ENCODE data around the gene UTRN. TPM values are rescaled to one million over a fixed set of nuclear protein-coding genes. Genes with fewer than 3 reads are reported as not detected.

The UTRN gene
- total RNA-seq, 2 experiments from 2014 or later: 35.3 to 39.9 TPM

GRCh38 chr6:144285548-144285797 lies 338 bp downstream of the UTRN start:
- peaks cover 12% of the 10 kb centered on the region for H3K4me1 Mint-ChIP-seq (ENCODE audit: low read depth)
- DNase-seq: no peak
- peak overlapping the region; percentile 86 for H3K4me3 Mint-ChIP-seq
- CTCF ChIA-PET: interaction anchor here (1.3 to 1.4 kb wide), 2 partner anchors 184 to 196 kb away, joined by 4 to 8 read pairs; no protein-coding TSS in a partner anchor
- no peaks in the 10 kb centered on the region for H3K9me3 Mint-ChIP-seq
- H3K27me3 Mint-ChIP-seq (ENCODE audit: low read depth): peaks cover 21% of the 10 kb centered on the region
- no peaks in the 10 kb centered on the region for H3K36me3 Mint-ChIP-seq (ENCODE audit: low read depth)
- intact Hi-C loops (cut with micrococcal nuclease): loop anchor here (1.0 to 2.0 kb wide), 9 partner anchors 37 to 190 kb away; partner anchors contain the start of gene SF3B5
- no peak overlapping the region for H3K27ac Mint-ChIP-seq

- H3K4me3 Mint-ChIP-seq: peak overlapping the region; percentile 86
- DNase-seq: peak; percentile 23
- H3K4me1 Mint-ChIP-seq (ENCODE audit: low read depth): peaks cover 12% of the 10 kb centered on the region
- H3K36me3 Mint-ChIP-seq (ENCODE audit: low read depth): no peaks in the 10 kb centered on the region
- no peak overlapping the region for H3K27ac Mint-ChIP-seq
- H3K9me3 Mint-ChIP-seq: no peaks in the 10 kb centered on the region
- intact Hi-C loops (cut with micrococcal nuclease): loop anchor here (1.0 to 2.0 kb wide), 11 partner anchors 23 to 196 kb away; partner anchors contain the start of gene SF3B5
- peaks cover 21% of the 10 kb centered on the region for H3K27me3 Mint-ChIP-seq (ENCODE audit: low read depth)
- CTCF ChIA-PET: interaction anchor here (1.3 to 1.4 kb wide), 2 partner anchors 183 to 196 kb away, joined by 4 to 8 read pairs; no protein-coding TSS in a partner anchor
Measured at GRCh38 chr6:144285798-144286502, 815 bp downstream of the UTRN start.

- CTCF ChIA-PET: interaction anchor here (1.4 kb wide), 1 partner anchor 195 kb away, joined by 8 read pairs; no protein-coding TSS in a partner anchor
- DNase-seq: peak; percentile 39
- Mint-ChIP-seq H3K4me3 (peak overlapping the region; percentile 86), H3K9me3 (no peaks in the 10 kb centered on the region), H3K4me1 (ENCODE audit: low read depth) (peaks cover 12% of the 10 kb centered on the region), H3K27me3 (ENCODE audit: low read depth) (peaks cover 21% of the 10 kb centered on the region), H3K36me3 (ENCODE audit: low read depth) (no peaks in the 10 kb centered on the region), H3K27ac (no peak overlapping the region)
- intact Hi-C loops (cut with micrococcal nuclease): loop anchor here (1.0 to 2.0 kb wide), 2 partner anchors 22 to 196 kb away; no protein-coding TSS in a partner anchor
Measured at GRCh38 chr6:144286503-144287393, 1.6 kb downstream of the UTRN start.

GRCh38 chr6:144289006-144289405 lies 3.9 kb downstream of the UTRN start:
- Mint-ChIP-seq H3K27ac (no peak overlapping the region), H3K4me1 (ENCODE audit: low read depth) (peaks cover 8% of the 10 kb centered on the region), H3K4me3 (no peak overlapping the region), H3K36me3 (ENCODE audit: low read depth) (no peaks in the 10 kb centered on the region), H3K9me3 (no peaks in the 10 kb centered on the region), H3K27me3 (ENCODE audit: low read depth) (peaks cover 12% of the 10 kb centered on the region)
- intact Hi-C loops (cut with micrococcal nuclease): no loop called here
- CTCF ChIA-PET: interaction anchor here (0.6 kb wide), 1 partner anchor 75 kb away, joined by 3 read pairs; no protein-coding TSS in a partner anchor
- no peak for DNase-seq

- peaks cover 2% of the 10 kb centered on the region for H3K4me1 Mint-ChIP-seq (ENCODE audit: low read depth)
- H3K4me3 Mint-ChIP-seq: no peak overlapping the region
- no peak overlapping the region for H3K27ac Mint-ChIP-seq
- H3K9me3 Mint-ChIP-seq: no peaks in the 10 kb centered on the region
- DNase-seq: no peak
- intact Hi-C loops (cut with micrococcal nuclease): no loop called here
- H3K27me3 Mint-ChIP-seq (ENCODE audit: low read depth): peaks cover 3% of the 10 kb centered on the region
- no peaks in the 10 kb centered on the region for H3K36me3 Mint-ChIP-seq (ENCODE audit: low read depth)
- CTCF ChIA-PET: interaction anchor here (0.5 to 1.1 kb wide), 4 partner anchors 14 to 597 kb away, joined by 3 to 4 read pairs (median 4); no protein-coding TSS in a partner anchor
Measured at GRCh38 chr6:144292372-144292771, 7.2 kb downstream of the UTRN start.

- CTCF ChIA-PET: no interaction called here
- H3K36me3 Mint-ChIP-seq (ENCODE audit: low read depth): no peaks in the 10 kb centered on the region
- H3K9me3 Mint-ChIP-seq: no peaks in the 10 kb centered on the region
- intact Hi-C loops (cut with micrococcal nuclease): no loop called here
- no peak for DNase-seq
- H3K27me3 Mint-ChIP-seq (ENCODE audit: low read depth): no peaks in the 10 kb centered on the region
- H3K4me3 Mint-ChIP-seq: no peak overlapping the region
- peaks cover 9% of the 10 kb centered on the region for H3K4me1 Mint-ChIP-seq (ENCODE audit: low read depth)
- H3K27ac Mint-ChIP-seq: no peak overlapping the region
Measured at GRCh38 chr6:144294016-144294415, 8.9 kb downstream of the UTRN start.

- intact Hi-C loops (cut with micrococcal nuclease): no loop called here
- H3K4me3 Mint-ChIP-seq: no peak overlapping the region
- peaks cover 9% of the 10 kb centered on the region for H3K4me1 Mint-ChIP-seq (ENCODE audit: low read depth)
- H3K36me3 Mint-ChIP-seq (ENCODE audit: low read depth): no peaks in the 10 kb centered on the region
- H3K9me3 Mint-ChIP-seq: no peaks in the 10 kb centered on the region
- CTCF ChIA-PET: no interaction called here
- no peak overlapping the region for H3K27ac Mint-ChIP-seq
- no peaks in the 10 kb centered on the region for H3K27me3 Mint-ChIP-seq (ENCODE audit: low read depth)
- DNase-seq: no peak
Measured at GRCh38 chr6:144295211-144295610, 10.1 kb downstream of the UTRN start.

- CTCF ChIA-PET: no interaction called here
- intact Hi-C loops (cut with micrococcal nuclease): no loop called here
- Mint-ChIP-seq H3K4me3 (no peak overlapping the region), H3K4me1 (ENCODE audit: low read depth) (peaks cover 9% of the 10 kb centered on the region), H3K27me3 (ENCODE audit: low read depth) (no peaks in the 10 kb centered on the region), H3K9me3 (no peaks in the 10 kb centered on the region), H3K27ac (no peak overlapping the region), H3K36me3 (ENCODE audit: low read depth) (no peaks in the 10 kb centered on the region)
- no peak for DNase-seq
Measured at GRCh38 chr6:144295981-144296767, 11.0 kb downstream of the UTRN start.

- Mint-ChIP-seq H3K27ac (no peak overlapping the region), H3K4me3 (no peak overlapping the region), H3K27me3 (ENCODE audit: low read depth) (no peaks in the 10 kb centered on the region), H3K9me3 (no peaks in the 10 kb centered on the region), H3K4me1 (ENCODE audit: low read depth) (peaks cover 9% of the 10 kb centered on the region), H3K36me3 (ENCODE audit: low read depth) (no peaks in the 10 kb centered on the region)
- DNase-seq: no peak
- intact Hi-C loops (cut with micrococcal nuclease): no loop called here
- CTCF ChIA-PET: interaction anchor here (1.2 kb wide), 1 partner anchor 14 kb away, joined by 3 read pairs; no protein-coding TSS in a partner anchor
Measured at GRCh38 chr6:144296973-144297372, 11.8 kb downstream of the UTRN start.

- H3K9me3 Mint-ChIP-seq: no peaks in the 10 kb centered on the region
- H3K36me3 Mint-ChIP-seq (ENCODE audit: low read depth): no peaks in the 10 kb centered on the region
- H3K27me3 Mint-ChIP-seq (ENCODE audit: low read depth): no peaks in the 10 kb centered on the region
- H3K4me1 Mint-ChIP-seq (ENCODE audit: low read depth): peaks cover 9% of the 10 kb centered on the region
- CTCF ChIA-PET: interaction anchor here (1.2 kb wide), 1 partner anchor 14 kb away, joined by 3 read pairs; no protein-coding TSS in a partner anchor
- H3K4me3 Mint-ChIP-seq: no peak overlapping the region
- intact Hi-C loops (cut with micrococcal nuclease): no loop called here
- no peak for DNase-seq
- H3K27ac Mint-ChIP-seq: no peak overlapping the region
Measured at GRCh38 chr6:144297511-144298100, 12.5 kb downstream of the UTRN start.

- Mint-ChIP-seq H3K27ac (no peak overlapping the region), H3K9me3 (no peaks in the 10 kb centered on the region), H3K36me3 (ENCODE audit: low read depth) (no peaks in the 10 kb centered on the region), H3K27me3 (ENCODE audit: low read depth) (no peaks in the 10 kb centered on the region), H3K4me3 (no peak overlapping the region), H3K4me1 (ENCODE audit: low read depth) (peaks cover 9% of the 10 kb centered on the region)
- no peak for DNase-seq
- intact Hi-C loops (cut with micrococcal nuclease): no loop called here
- CTCF ChIA-PET: no interaction called here
Measured at GRCh38 chr6:144298194-144298593, 13.1 kb downstream of the UTRN start.

All from activated naive CD4-positive, alpha-beta T cell treated with anti-CD3 and anti-CD28 coated beads for 36 hours (primary cell).